Gastroesophageal sphincter (tissue), 4 donors: Measurements from ENCODE around the gene ADRM1. TPM values are rescaled to one million over a fixed set of nuclear protein-coding genes. Genes with fewer than 3 reads are reported as not detected.
A peak's percentile ranks its signal among the peaks of the same experiment; 100 is the strongest.

Experiments used
- ATAC-seq: fragments of 150-250 bp; one replicate; pipeline ENCODE4 v1.9.1; 2016; ENCODE audit warnings: mild to moderate bottlenecking, moderate library complexity
- H3K27ac ChIP-seq, 4 donors: fragments of 200-600 bp; sonication (generic) in 3 of 4; 1 replicate in 3 of 4; 2 replicates in 1 of 4; pipeline ENCODE4 v1.5.1; 2016 to 2019
- H3K27me3 ChIP-seq: fragments of 200-600 bp; sonication (generic); one replicate; pipeline ENCODE4 v1.5.1; 2019
- H3K36me3 ChIP-seq, 2 donors: fragments of 200-600 bp; sonication (generic); one replicate each; pipeline ENCODE4 v1.5.1; 2019; ENCODE audit warnings: control low read depth in 1 of 2
- H3K4me1 ChIP-seq, 3 donors: fragments of 200-600 bp; sonication (generic); 1 replicate in 2 of 3; 2 replicates in 1 of 3; pipeline ENCODE4 v1.5.1; 2016 to 2019; ENCODE audit warnings: control low read depth in 2 of 3
- H3K4me3 ChIP-seq, 2 donors: fragments of 200-600 bp; sonication (generic); one replicate each; pipeline ENCODE4 v1.5.1; 2019; ENCODE audit warnings: mild to moderate bottlenecking in 1 of 2, moderate library complexity in 1 of 2
- H3K9me3 ChIP-seq, 3 donors: fragments of 200-600 bp; sonication (generic); one replicate each; pipeline ENCODE4 v1.5.1; 2017 to 2019; ENCODE audit warnings: control low read depth in 2 of 3
- CTCF ChIP-seq, 4 experiments: fragments of 200-600 bp in 2 of 4; fragments of 450-650 bp in 2 of 4; sonication (generic) in 1 of 4; IDR thresholded peaks; one replicate each; pipeline ENCODE4 v1.5.1; 2017 to 2019; ENCODE audit warnings: antibody characterized with exemption in 4 of 4, mild to moderate bottlenecking in 2 of 4, moderate library complexity in 2 of 4
- EP300 ChIP-seq: sonication (generic); formaldehyde crosslinking; IDR thresholded peaks from one replicate; pipeline ENCODE4 v1.6.1; 2017; ENCODE audit warnings: antibody characterized with exemption, mild to moderate bottlenecking
- POLR2A ChIP-seq, 2 donors: fragments of 450-650 bp; IDR thresholded peaks; one replicate each; pipeline ENCODE4 v1.6.1; 2017; ENCODE audit warnings: antibody characterized with exemption in 2 of 2, mild to moderate bottlenecking in 2 of 2, moderate library complexity in 1 of 2
- POLR2AphosphoS5 ChIP-seq: sonication (generic); formaldehyde crosslinking; IDR thresholded peaks from one replicate; pipeline ENCODE4 v1.6.1; 2017; ENCODE audit warnings: antibody characterized with exemption
- whole genome bisulfite sequencing, 2 donors: methylation state at CpG; one replicate each; pipeline ENCODE4 v1.1.5; 2018; ENCODE audit warnings: low coverage in 1 of 2; 5-methylcytosine and 5-hydroxymethylcytosine counted together
- total RNA-seq, 4 donors: library from RNA; depleted of rRNA; stranded (reverse); fragments of >200 nt; gene quantifications; one replicate each; pipeline ENCODE4 v1.1.0, GENCODE V29; 2016

Gene ADRM1
- total RNA-seq, 4 donors from 2014 or later = 131 to 182 (median 151) TPM

GRCh38 chr20:62353289-62354030, 50.7 kb downstream of the ADRM1 start:
- no CpG with 5 or more reads among the region's 16 CpGs for WGBS, 2 donors
- no peak for TF ChIP-seq CTCF (IDR thresholded peaks at IDR 0.05)
- TF ChIP-seq POLR2AphosphoS5 = no peak
- no peak for TF ChIP-seq EP300
- TF ChIP-seq POLR2A (IDR thresholded peaks at IDR 0.05) = peak in 1 of 2 donors; percentile 14
- Histone ChIP-seq H3K4me3 (no peak overlapping the region), H3K9me3 (no peaks in the 10 kb centered on the region), H3K27me3 (no peaks in the 10 kb centered on the region), H3K4me1 (peaks cover 7 to 79% (median 56%) of the 10 kb centered on the region in 3 donors), H3K27ac (peak overlapping the region; percentile 16 to 94 (median 90)), H3K36me3 (peaks cover 0 to 34% of the 10 kb centered on the region in 2 donors)
- ATAC-seq = no peak

- ATAC-seq = no peak
- H3K27me3 ChIP-seq = no peaks in the 10 kb centered on the region
- peaks cover 0 to 29% of the 10 kb centered on the region in 2 donors for H3K36me3 ChIP-seq
- no peaks in the 10 kb centered on the region for H3K9me3 ChIP-seq
- H3K4me3 ChIP-seq = no peak overlapping the region
- TF ChIP-seq EP300 = no peak
- TF ChIP-seq CTCF (IDR thresholded peaks at IDR 0.05) = no peak
- no peak for TF ChIP-seq POLR2AphosphoS5
- no peak for TF ChIP-seq POLR2A (IDR thresholded peaks at IDR 0.05)
- H3K4me1 ChIP-seq = peaks cover 7 to 86% (median 63%) of the 10 kb centered on the region in 3 donors
- H3K27ac ChIP-seq = peak overlapping the region; percentile 64 to 94 (median 90)
- WGBS, 2 donors = 72% methylated on average over 2 of the region's 14 CpGs; no CpG with 5 or more reads in 1 of the 2 donors
These were observed 51.4 kb downstream of the ADRM1 start for GRCh38 chr20:62354031-62354808.

GRCh38 chr20:62354811-62355341, 52.1 kb downstream of the ADRM1 start:
- Histone ChIP-seq H3K4me3 (peak overlapping the region in 1 of 2 donors; percentile 33), H3K27ac (peak overlapping the region; percentile 64 to 94 (median 90)), H3K9me3 (no peaks in the 10 kb centered on the region), H3K36me3 (peaks cover 0 to 27% of the 10 kb centered on the region in 2 donors), H3K27me3 (no peaks in the 10 kb centered on the region), H3K4me1 (peaks cover 7 to 92% (median 70%) of the 10 kb centered on the region in 3 donors)
- no CpG with 5 or more reads among the region's 16 CpGs for WGBS, 2 donors
- TF ChIP-seq EP300 (no peak), CTCF (IDR thresholded peaks at IDR 0.05) (no peak), POLR2AphosphoS5 (no peak), POLR2A (IDR thresholded peaks at IDR 0.05) (no peak)
- no peak for ATAC-seq

GRCh38 chr20:62355516-62355877, 52.7 kb downstream of the ADRM1 start:
- WGBS, 2 donors = 0% methylated on average over 1 of the region's 11 CpGs; no CpG with 5 or more reads in 1 of the 2 donors
- Histone ChIP-seq H3K27ac (peak overlapping the region; percentile 64 to 94 (median 90)), H3K4me1 (peaks cover 7 to 90% (median 72%) of the 10 kb centered on the region in 3 donors), H3K4me3 (peak overlapping the region in 1 of 2 donors; percentile 33), H3K9me3 (no peaks in the 10 kb centered on the region), H3K27me3 (no peaks in the 10 kb centered on the region), H3K36me3 (peaks cover 0 to 21% of the 10 kb centered on the region in 2 donors)
- TF ChIP-seq EP300 (no peak), POLR2A (IDR thresholded peaks at IDR 0.05) (no peak), POLR2AphosphoS5 (no peak), CTCF (IDR thresholded peaks at IDR 0.05) (no peak)
- ATAC-seq = no peak
